A375 (cell line): ENCODE data around the gene ASCC3. TPM values are rescaled to one million over a fixed set of nuclear protein-coding genes. Genes with fewer than 3 reads are reported as not detected.

Experiments
- total RNA-seq: library from RNA; depleted of rRNA; stranded (reverse); fragments of >200 nt; shearing (Covaris generic); gene quantifications from 2 replicates; pipeline ENCODE4 v1.2.3, GENCODE V29; 2014; rRNA removed

The ASCC3 gene, protein sequence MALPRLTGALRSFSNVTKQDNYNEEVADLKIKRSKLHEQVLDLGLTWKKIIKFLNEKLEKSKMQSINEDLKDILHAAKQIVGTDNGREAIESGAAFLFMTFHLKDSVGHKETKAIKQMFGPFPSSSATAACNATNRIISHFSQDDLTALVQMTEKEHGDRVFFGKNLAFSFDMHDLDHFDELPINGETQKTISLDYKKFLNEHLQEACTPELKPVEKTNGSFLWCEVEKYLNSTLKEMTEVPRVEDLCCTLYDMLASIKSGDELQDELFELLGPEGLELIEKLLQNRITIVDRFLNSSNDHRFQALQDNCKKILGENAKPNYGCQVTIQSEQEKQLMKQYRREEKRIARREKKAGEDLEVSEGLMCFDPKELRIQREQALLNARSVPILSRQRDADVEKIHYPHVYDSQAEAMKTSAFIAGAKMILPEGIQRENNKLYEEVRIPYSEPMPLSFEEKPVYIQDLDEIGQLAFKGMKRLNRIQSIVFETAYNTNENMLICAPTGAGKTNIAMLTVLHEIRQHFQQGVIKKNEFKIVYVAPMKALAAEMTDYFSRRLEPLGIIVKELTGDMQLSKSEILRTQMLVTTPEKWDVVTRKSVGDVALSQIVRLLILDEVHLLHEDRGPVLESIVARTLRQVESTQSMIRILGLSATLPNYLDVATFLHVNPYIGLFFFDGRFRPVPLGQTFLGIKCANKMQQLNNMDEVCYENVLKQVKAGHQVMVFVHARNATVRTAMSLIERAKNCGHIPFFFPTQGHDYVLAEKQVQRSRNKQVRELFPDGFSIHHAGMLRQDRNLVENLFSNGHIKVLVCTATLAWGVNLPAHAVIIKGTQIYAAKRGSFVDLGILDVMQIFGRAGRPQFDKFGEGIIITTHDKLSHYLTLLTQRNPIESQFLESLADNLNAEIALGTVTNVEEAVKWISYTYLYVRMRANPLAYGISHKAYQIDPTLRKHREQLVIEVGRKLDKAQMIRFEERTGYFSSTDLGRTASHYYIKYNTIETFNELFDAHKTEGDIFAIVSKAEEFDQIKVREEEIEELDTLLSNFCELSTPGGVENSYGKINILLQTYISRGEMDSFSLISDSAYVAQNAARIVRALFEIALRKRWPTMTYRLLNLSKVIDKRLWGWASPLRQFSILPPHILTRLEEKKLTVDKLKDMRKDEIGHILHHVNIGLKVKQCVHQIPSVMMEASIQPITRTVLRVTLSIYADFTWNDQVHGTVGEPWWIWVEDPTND (N-terminal part only)
- 24.2 and 31.6 TPM in 2 replicates for total RNA-seq

DNA sequence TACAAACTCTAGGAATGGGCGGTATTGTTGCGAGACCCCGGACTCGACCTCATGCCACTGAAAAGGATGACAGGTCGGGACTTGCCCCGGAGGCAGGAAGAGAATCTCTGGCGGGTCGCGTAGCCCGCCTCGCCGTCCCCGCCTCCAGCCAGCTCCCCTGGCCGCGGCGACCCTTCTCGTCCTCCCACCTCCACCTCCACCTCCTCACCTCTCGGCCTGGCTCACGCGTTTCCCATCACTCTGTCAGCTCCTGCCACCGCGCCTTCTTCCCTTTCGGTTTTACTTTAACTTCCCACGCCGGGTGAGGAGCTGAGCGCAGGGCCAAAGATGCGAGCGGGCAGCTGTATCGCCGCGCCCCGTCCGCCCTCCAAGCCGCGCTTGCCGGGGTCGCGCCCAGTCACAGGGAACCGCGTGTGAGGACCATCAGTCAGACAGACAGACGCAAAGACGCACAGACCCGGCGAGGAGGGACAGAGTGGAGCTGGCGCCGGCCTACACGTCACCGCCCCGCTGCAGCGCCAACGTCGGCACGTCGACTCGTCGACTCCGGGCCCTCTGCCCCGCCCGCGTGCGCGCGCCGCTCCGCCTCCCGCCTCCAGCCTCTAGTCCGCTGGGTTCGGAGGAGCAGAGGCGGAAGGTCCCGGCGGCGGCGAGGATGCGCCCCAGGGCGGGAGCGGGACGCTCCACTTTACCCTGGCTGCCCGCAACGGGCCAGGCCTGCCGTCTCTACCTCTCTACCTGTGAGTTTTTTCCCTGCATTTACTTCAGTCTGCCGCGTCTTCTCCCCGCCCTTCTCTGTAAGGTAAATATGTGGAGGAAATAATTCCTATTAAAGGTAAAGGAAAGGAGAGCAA, at the start of gene ASCC3:
ASCC3 (minus strand) TSS at position 477 of the 854 bp plus-strand sequence. CDS start 13,332 bp downstream, outside the sequence.

DNA sequence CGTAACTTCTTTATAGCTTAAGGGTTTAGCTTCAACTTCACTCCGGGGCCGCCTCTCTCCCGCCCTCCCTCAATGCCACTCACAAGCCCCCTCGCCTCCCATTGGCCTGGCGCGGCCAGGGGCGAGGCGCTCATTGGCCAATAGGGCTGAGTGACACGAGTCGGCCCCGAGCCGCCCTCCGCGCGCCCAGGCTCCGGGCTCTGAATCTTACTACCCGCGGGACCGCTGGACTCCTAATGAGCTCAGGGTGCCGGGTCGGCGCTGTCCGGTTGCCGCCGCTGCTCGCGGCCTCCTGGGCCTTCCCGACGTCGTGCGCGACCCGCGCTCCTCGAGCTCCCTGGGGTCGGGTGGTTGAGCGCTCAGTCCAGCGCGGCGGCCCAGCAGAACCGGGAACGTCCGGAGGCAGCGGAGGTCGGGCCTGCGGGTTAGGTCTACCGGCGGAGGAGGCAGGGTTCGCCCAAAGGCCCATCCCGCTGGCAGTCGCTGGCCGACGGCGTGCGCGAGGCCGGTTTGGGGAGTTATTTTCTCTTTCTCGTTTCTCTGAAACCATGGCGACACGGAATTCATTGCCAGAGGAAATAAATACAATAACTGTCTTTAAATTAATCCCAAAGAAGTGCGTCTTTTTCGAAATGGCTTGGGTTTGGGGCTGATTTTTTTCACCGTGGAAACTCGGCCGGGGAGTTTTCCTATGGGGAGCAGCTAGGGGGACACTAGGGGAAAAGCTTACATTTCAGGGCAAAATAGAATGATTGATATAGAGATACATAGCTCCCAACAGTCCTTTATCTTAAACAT, 416.0 kb downstream of the ASCC3 start, which contains the start of gene SIM1:
SIM1 (minus strand) TSS at position 19 of the 798 bp plus-strand sequence. CDS start 1,453 bp downstream, outside the sequence.

